AG09309 (cell line): Measurements from ENCODE around the gene NPEPL1.
"Not testable (repeated sequence)": the region's sequence is repeated elsewhere in the genome, so short reads cannot be mapped to it uniquely, and the experiment has no call there.

Experiments used
- DNase-seq: peaks from one replicate; pipeline ENCODE4 v3.0.0-alpha.2; 2010; ENCODE audit warnings: low read depth
- H3K4me3 ChIP-seq: 2 replicates; pipeline ENCODE4 v1.5.1; 2011; ENCODE audit warnings: mild to moderate bottlenecking, low read depth, low read length, moderate library complexity; ENCODE audit not compliant: control insufficient read depth
- TF ChIP-seq, protein P1 (sequence below): IDR thresholded peaks from 2 replicates; pipeline ENCODE4 v1.5.1; 2011; ENCODE audit warnings: mild to moderate bottlenecking, low read depth, low read length, inconsistent platforms; ENCODE audit not compliant: insufficient read depth, control insufficient read depth; ENCODE audit errors: missing control alignments

Gene NPEPL1, protein sequence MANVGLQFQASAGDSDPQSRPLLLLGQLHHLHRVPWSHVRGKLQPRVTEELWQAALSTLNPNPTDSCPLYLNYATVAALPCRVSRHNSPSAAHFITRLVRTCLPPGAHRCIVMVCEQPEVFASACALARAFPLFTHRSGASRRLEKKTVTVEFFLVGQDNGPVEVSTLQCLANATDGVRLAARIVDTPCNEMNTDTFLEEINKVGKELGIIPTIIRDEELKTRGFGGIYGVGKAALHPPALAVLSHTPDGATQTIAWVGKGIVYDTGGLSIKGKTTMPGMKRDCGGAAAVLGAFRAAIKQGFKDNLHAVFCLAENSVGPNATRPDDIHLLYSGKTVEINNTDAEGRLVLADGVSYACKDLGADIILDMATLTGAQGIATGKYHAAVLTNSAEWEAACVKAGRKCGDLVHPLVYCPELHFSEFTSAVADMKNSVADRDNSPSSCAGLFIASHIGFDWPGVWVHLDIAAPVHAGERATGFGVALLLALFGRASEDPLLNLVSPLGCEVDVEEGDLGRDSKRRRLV

DNA sequence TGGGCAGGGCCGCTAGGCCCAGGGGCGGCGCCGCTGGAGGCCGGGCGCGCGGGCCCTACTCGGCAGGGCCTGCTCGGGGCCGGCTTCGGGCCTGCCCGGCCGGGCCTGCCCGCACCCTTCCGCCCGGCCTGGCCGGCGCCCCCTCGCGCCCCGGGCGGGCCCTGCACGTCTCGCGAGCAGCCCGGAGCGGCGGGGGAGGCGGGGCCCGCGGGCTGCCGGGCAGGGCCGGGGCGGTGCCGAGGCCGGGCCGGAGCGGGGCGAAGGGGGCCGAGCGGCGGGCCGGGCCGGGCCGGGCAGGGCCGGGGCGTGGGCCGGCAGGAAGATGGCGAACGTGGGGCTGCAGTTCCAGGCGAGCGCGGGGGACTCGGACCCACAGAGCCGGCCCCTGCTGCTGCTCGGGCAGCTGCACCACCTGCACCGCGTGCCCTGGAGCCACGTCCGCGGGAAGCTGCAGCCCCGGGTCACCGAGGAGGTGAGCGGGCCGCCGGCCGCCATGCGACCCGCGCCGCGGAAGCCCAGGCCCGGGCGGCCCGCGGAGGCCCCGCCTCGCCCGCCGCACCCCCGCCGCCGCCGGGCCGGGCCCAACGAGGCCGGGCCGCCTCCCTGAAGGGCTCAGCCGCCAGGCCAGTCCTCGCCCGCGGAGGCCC, at the start of gene NPEPL1:
Gene NPEPL1, plus strand, starts transcription at position 222 of the 647 bp plus-strand sequence. Its CDS starts 101 bp downstream, at position 323.
- TF ChIP-seq, protein P1, sequence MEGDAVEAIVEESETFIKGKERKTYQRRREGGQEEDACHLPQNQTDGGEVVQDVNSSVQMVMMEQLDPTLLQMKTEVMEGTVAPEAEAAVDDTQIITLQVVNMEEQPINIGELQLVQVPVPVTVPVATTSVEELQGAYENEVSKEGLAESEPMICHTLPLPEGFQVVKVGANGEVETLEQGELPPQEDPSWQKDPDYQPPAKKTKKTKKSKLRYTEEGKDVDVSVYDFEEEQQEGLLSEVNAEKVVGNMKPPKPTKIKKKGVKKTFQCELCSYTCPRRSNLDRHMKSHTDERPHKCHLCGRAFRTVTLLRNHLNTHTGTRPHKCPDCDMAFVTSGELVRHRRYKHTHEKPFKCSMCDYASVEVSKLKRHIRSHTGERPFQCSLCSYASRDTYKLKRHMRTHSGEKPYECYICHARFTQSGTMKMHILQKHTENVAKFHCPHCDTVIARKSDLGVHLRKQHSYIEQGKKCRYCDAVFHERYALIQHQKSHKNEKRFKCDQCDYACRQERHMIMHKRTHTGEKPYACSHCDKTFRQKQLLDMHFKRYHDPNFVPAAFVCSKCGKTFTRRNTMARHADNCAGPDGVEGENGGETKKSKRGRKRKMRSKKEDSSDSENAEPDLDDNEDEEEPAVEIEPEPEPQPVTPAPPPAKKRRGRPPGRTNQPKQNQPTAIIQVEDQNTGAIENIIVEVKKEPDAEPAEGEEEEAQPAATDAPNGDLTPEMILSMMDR = no peak
- DNase-seq = no peak
- H3K4me3 ChIP-seq = peak within 1 kb of the TSS; percentile 52

DNA sequence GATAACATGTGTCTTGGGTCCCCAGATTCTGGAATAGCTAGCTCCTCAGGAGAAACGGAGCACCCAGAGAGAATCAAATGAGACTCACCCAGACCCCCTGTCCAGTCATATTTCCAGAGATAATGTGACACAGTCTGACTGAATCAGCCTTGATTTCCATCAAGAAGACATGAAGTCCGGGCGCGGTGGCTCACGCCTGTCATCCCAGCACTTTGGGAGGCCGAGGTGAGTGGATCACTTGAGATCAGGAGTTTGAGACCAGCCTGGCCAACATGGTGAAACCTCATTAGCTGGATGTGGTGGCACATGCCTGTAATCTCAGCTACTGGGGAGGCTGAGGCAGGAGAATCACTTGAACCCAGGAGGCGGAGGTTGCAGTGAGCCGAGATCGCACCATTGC, 49.7 kb upstream of the NPEPL1 start:
- H3K4me3 ChIP-seq, DNase-seq: not testable (repeated sequence)

DNA sequence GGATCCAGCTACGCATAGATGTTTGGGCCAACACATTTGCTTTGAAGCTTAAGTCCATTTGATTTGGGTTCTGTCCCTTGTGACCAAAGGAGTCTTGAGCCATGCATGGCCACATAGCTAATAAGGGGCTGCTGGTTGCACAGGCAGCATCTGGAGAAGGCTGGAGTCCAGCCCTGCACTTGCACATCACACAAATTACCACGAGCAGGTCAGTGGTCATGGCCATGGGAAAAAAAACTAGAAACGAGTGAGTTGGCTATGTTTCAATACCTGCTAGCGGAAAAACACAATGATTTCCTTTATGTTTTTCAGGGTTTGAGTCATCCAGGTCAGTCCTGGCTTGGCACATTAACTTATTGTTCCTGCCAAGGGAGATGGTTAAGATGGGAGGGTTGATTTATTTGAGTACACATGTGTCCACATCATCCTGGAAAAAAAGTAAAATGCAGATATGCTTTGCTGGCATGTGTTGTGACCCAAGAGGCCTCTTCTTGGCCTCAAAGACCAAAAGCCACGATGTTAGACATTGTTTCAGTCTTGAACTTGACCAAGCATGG, 47.1 kb upstream of the NPEPL1 start:
- H3K4me3 ChIP-seq = no peak overlapping the region
- no peak for DNase-seq
- TF ChIP-seq, protein P1 = no peak

DNA sequence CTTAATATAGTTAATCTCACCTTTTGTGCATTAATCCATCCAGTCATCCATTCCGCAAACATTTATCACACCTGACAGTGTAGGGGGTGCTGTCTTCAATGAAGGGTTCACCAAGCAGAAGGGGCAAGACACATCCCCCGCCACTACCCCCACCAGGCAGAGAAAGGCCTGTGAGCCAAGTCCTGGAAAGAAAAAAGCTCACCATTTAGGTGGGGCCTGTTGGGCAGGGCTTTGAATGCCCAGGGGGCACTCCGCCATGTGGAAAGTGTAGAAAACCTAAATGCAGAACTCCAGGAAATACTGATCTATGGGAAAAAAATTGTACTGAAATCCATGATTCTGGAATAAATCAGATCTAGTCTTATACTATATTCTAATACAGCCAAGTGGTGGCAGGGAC, 46.3 kb upstream of the NPEPL1 start:
- no peak for DNase-seq
- H3K4me3 ChIP-seq = no peak overlapping the region
- TF ChIP-seq, protein P1 = no peak

DNA sequence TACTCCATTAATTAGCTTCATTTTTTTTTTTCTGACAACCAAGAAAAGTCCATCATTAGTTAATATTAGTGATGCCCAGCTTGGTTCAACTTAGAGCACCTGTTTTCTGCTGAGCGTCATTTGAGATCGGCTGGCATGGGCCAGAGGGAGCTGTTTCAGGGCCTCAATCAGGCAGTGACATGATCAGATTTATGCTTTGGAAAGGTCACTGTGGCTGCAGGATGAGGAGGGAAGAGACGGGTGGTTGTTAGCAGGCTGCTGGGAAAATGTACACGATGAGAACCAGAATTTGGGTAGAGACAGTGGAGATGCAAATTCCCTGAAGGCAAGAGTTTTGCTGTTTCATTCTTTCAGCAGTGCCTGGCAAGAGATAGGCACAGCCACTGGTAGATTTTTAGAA, 45.9 kb upstream of the NPEPL1 start:
- DNase-seq = no peak
- TF ChIP-seq, protein P1 = no peak
- H3K4me3 ChIP-seq = no peak overlapping the region

GRCh38 chr20:58647162-58647795, 45.3 kb upstream of the NPEPL1 start:
- DNase-seq = no peak
- TF ChIP-seq, protein P1 = no peak
- H3K4me3 ChIP-seq = no peak overlapping the region
